Measurements from ENCODE around the gene CMA1.

The CMA1 gene

DNA sequence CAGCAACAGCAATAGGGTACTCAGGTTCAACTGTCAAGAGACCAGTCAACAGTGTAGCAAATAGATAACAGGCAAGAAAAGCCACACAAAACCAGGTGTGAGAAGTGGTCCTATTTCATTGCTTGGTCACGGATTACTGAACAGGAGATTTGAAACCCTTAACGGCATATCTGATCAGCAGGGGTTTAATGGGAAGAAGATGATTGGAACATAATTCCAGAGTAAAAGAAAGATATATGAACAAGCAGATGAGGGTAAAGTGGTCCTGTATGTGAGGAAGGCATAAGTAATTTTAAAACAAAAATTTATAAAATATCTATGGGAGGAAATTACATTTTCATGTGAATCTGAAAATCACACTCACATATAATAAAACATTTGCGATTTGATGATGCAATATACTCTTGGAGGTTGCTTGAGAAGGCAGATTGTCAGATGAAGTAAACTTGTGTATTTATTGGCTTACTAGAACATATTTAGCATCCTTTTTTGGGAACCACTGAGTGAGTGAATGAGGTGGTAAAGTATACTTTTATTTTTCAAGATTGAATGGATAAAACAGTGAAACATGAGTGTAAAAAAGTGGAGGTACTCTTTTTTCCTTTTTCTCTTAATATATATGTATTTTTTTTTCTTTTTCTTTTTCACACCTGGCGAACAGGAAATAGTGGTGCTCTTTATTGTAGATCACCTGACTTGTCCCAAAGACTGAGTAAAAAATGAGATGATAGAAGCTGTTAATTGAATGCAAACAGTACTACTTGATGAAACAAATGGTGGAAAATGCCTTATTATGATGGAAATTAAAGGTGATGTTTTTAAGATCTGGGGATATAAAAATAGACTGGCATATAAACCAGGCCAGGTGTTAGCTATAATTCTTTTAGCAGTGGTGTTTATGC, 43.9 kb downstream of the CMA1 start:
- Histone ChIP-seq H3K4me3 (ENCODE audit: low read length) (no peak overlapping the region), H3K9ac (ENCODE audit: low read length) (no peak overlapping the region), H3K36me3 (ENCODE audit: control insufficient read depth, low read depth, low read length) (no peaks in the 10 kb centered on the region), H3K4me1 (ENCODE audit: control insufficient read depth, low read depth, low read length) (no peaks in the 10 kb centered on the region), H3K9me3 (ENCODE audit: control insufficient read depth, low read depth, low read length) (no peaks in the 10 kb centered on the region), H3K27ac (ENCODE audit: low read length) (no peak overlapping the region), H3K27me3 (ENCODE audit: control insufficient read depth, insufficient read depth, low read length) (no peaks in the 10 kb centered on the region)

DNA sequence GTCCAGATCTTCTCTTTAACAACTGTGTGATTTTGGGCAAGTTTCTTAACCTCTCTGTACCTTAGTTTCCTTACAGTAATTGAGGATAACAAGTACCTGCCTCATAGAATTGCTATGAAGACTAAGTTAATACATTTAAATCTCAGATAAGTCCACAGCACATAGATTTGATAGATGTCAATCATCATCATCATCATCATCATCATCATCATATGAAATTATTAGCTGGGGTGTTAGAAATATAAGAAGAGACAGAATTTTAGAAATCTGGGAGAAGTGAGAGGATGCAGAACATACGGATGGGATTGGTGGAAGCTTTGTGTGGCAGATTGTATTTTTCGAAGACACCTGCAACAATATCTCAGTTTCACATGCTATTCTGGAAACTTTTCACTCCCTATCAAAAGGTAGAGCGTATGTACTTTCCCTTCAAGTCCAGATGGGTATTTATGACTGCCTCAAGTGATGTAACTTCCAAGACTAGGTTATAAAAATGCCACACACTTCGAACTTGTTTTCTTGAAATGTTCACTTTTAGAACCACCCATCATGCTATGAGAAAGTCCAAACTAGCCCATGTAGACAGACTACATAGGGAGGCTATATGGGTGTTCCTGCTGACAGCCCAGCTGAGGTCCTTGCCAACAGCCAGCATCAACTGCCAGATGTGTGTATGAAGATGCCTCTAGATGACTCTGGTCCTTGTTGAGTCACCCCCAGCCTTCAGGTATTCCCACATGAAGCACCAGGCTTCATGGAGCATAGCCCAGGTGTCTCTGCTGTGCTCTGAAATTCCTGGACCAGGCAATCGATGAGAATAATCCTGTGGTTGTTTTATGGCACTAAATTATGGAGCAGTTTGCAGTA, 44.8 kb downstream of the CMA1 start:
- Histone ChIP-seq H3K4me3 (ENCODE audit: low read length) (no peak overlapping the region), H3K9ac (ENCODE audit: low read length) (no peak overlapping the region), H3K27me3 (ENCODE audit: control insufficient read depth, insufficient read depth, low read length) (no peaks in the 10 kb centered on the region), H3K36me3 (ENCODE audit: control insufficient read depth, low read depth, low read length) (no peaks in the 10 kb centered on the region), H3K27ac (ENCODE audit: low read length) (no peak overlapping the region), H3K9me3 (ENCODE audit: control insufficient read depth, low read depth, low read length) (no peaks in the 10 kb centered on the region), H3K4me1 (ENCODE audit: control insufficient read depth, low read depth, low read length) (no peaks in the 10 kb centered on the region)

DNA sequence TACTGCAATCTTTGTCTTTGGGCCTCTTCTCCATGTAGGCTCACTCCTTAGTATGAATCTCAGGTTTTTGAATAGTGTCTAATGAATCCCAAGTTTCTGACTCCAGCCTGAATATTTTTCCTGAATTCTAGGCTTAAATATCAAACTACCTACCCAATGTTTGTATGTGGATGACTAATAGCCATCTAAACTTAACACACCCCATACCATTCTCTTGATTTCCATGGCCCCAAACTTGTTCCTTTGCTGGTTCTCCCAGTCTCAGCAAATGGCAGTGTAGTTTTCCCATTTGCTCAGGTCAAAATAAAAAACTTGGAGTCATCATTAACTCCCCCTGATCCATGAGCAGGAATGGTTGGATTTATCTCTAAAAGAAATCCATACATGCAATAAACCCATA, 46.7 kb downstream of the CMA1 start:
- Histone ChIP-seq H3K27me3 (ENCODE audit: control insufficient read depth, insufficient read depth, low read length) (no peaks in the 10 kb centered on the region), H3K9me3 (ENCODE audit: control insufficient read depth, low read depth, low read length) (no peaks in the 10 kb centered on the region), H3K4me1 (ENCODE audit: control insufficient read depth, low read depth, low read length) (no peaks in the 10 kb centered on the region), H3K27ac (ENCODE audit: low read length) (no peak overlapping the region), H3K4me3 (ENCODE audit: low read length) (no peak overlapping the region), H3K9ac (ENCODE audit: low read length) (no peak overlapping the region), H3K36me3 (ENCODE audit: control insufficient read depth, low read depth, low read length) (no peaks in the 10 kb centered on the region)

DNA sequence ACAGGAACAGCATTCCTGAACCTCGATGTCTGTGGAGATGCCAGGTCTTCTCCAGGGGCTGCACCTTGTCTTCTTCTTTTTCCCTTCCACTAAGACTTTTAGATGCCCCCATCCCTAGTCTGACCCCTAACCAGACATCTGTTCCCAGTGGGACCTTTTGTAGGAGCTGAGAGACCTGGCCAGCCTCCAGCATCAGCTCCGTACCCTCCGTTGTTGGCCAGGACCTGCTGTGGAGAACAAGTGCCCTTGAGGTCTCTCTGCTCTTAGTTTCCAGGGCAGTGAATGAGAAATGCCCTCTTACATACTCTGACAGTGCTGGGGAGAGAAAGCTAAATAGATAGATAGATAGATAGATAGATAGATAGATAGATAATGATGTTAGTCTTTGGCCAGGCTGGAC, 48.7 kb downstream of the CMA1 start:
- H3K9ac ChIP-seq (ENCODE audit: low read length) = no peak overlapping the region
- H3K4me3 ChIP-seq (ENCODE audit: low read length) = no peak overlapping the region
- no peaks in the 10 kb centered on the region for H3K4me1 ChIP-seq (ENCODE audit: control insufficient read depth, low read depth, low read length)
- no peaks in the 10 kb centered on the region for H3K27me3 ChIP-seq (ENCODE audit: control insufficient read depth, insufficient read depth, low read length)
- H3K36me3 ChIP-seq (ENCODE audit: control insufficient read depth, low read depth, low read length) = no peaks in the 10 kb centered on the region
- H3K27ac ChIP-seq (ENCODE audit: low read length) = no peak overlapping the region
- H3K9me3 ChIP-seq (ENCODE audit: control insufficient read depth, low read depth, low read length) = peaks cover 2% of the 10 kb centered on the region

DNA sequence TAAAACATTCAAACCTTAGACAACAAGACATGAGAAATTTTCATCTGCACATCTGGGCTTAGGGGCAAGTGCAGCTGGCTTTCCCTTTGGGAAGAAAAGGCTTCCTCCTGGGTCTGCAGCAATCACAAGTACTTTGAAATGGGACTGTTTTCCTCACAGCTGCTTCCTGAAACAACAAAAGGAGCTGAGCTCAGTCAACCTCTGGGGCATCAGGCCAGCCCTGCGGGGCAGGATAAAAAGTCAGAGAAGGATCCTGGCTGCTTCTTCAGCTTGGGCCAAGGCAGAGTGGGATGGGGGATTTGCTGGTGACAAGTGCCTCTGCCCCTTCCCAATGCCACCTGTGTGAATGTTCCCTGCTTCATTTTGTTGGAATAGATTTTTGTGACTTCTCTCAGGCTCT, 49.3 kb downstream of the CMA1 start:
- H3K9me3 ChIP-seq (ENCODE audit: control insufficient read depth, low read depth, low read length) = peaks cover 2% of the 10 kb centered on the region
- H3K9ac ChIP-seq (ENCODE audit: low read length) = no peak overlapping the region
- H3K27me3 ChIP-seq (ENCODE audit: control insufficient read depth, insufficient read depth, low read length) = no peaks in the 10 kb centered on the region
- H3K4me1 ChIP-seq (ENCODE audit: control insufficient read depth, low read depth, low read length) = no peaks in the 10 kb centered on the region
- no peaks in the 10 kb centered on the region for H3K36me3 ChIP-seq (ENCODE audit: control insufficient read depth, low read depth, low read length)
- H3K27ac ChIP-seq (ENCODE audit: low read length) = no peak overlapping the region
- H3K4me3 ChIP-seq (ENCODE audit: low read length) = no peak overlapping the region

DNA sequence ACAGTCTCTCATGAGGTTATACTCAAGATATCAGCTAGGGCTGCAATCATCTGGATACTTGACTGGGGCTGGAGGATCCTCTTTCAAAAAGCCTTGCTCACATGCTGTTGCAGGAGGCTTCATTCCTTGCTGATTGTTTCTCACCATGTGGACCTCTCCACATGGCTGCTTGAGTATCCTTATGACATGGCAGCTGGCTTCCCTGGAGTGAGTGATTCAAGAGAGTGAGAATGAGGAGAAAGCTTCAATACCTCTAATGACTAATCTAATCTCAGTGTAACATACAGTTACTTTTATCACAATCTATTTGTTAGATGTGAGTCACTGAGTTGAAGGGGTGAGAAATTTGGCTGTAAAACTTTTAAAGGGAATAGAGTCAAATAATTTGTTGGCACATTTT, 51.1 kb downstream of the CMA1 start:
- Histone ChIP-seq H3K9me3 (ENCODE audit: control insufficient read depth, low read depth, low read length) (peaks cover 2% of the 10 kb centered on the region), H3K4me3 (ENCODE audit: low read length) (no peak overlapping the region), H3K9ac (ENCODE audit: low read length) (no peak overlapping the region), H3K27ac (ENCODE audit: low read length) (no peak overlapping the region), H3K36me3 (ENCODE audit: control insufficient read depth, low read depth, low read length) (no peaks in the 10 kb centered on the region), H3K4me1 (ENCODE audit: control insufficient read depth, low read depth, low read length) (no peaks in the 10 kb centered on the region), H3K27me3 (ENCODE audit: control insufficient read depth, insufficient read depth, low read length) (no peaks in the 10 kb centered on the region)
